CD4-positive, alpha-beta memory T cell (primary cell): ENCODE results near the gene GRIN3A. TPM values are rescaled to one million over a fixed set of nuclear protein-coding genes. Genes with fewer than 3 reads are reported as not detected.

Experiments
- CTCF ChIA-PET: fragments of 350-600 bp; sonication (Branson Sonifier 250); formaldehyde crosslinking; loops from one replicate; lab custom pipeline; 2021; ENCODE audit warnings: inconsistent platforms; ENCODE audit not compliant: partially characterized antibody; lab: Charles Lee
- POLR2A ChIA-PET: fragments of 350-600 bp; sonication (Branson Sonifier 250); formaldehyde crosslinking; loops from one replicate; lab custom pipeline; 2021; ENCODE audit not compliant: partially characterized antibody; lab: Charles Lee
- DNase-seq, 5 donors: peaks; one replicate each; pipeline versions ENCODE4 v3.0.0 to v3.0.0-alpha.2; 2020 to 2022; ENCODE audit warnings: mixed read lengths in 1 of 5
- H3K27ac ChIP-seq: one replicate; pipeline ENCODE4 v1.7.0; 2013; ENCODE audit warnings: low read depth, low read length
- H3K27me3 ChIP-seq: 2 replicates; pipeline ENCODE4 v1.7.0; 2013; ENCODE audit warnings: mild to moderate bottlenecking, low read length, moderate library complexity; ENCODE audit not compliant: insufficient read depth
- H3K36me3 ChIP-seq: 2 replicates; pipeline ENCODE4 v1.7.0; 2013; ENCODE audit warnings: mild to moderate bottlenecking, low read length, moderate library complexity; ENCODE audit not compliant: insufficient read depth
- H3K4me1 ChIP-seq: 2 replicates; pipeline ENCODE4 v1.7.0; 2013; ENCODE audit warnings: mild to moderate bottlenecking, low read length, moderate library complexity; ENCODE audit not compliant: insufficient read depth
- H3K4me3 ChIP-seq, 2 donors: one replicate each; pipeline ENCODE4 v1.7.0; 2013; ENCODE audit warnings: low read length in 2 of 2, mild to moderate bottlenecking in 1 of 2
- H3K9me3 ChIP-seq, 2 donors: one replicate each; pipeline ENCODE4 v1.7.0; 2013; ENCODE audit warnings: low read length in 2 of 2, control low read depth in 1 of 2; ENCODE audit not compliant: control insufficient read depth in 1 of 2
- H3K27ac Mint-ChIP-seq, 7 donors: one replicate each; pipeline ENCODE4 v1.8.0; 2020 to 2021; ENCODE audit warnings: mixed read lengths in 7 of 7, mild to moderate bottlenecking in 6 of 7, inconsistent platforms in 3 of 7, moderate library complexity in 3 of 7
- H3K27me3 Mint-ChIP-seq, 2 donors: one replicate each; pipeline ENCODE4 v1.8.0; 2020 to 2021; ENCODE audit warnings: mixed read lengths in 2 of 2
- H3K36me3 Mint-ChIP-seq, 2 donors: one replicate each; pipeline ENCODE4 v1.8.0; 2020 to 2021; ENCODE audit warnings: mixed read lengths in 2 of 2, inconsistent platforms in 1 of 2, mild to moderate bottlenecking in 1 of 2
- H3K4me1 Mint-ChIP-seq, 4 donors: one replicate each; pipeline ENCODE4 v1.8.0; 2020 to 2021; ENCODE audit warnings: mixed read lengths in 4 of 4, mild to moderate bottlenecking in 1 of 4
- H3K4me3 Mint-ChIP-seq, 8 donors: one replicate each; pipeline ENCODE4 v1.8.0; 2020 to 2021; ENCODE audit warnings: mixed read lengths in 8 of 8, mild to moderate bottlenecking in 7 of 8, moderate library complexity in 6 of 8, inconsistent platforms in 3 of 8
- H3K9me3 Mint-ChIP-seq, 8 donors: one replicate each; pipeline ENCODE4 v1.8.0; 2020 to 2021; ENCODE audit warnings: mixed read lengths in 8 of 8, mild to moderate bottlenecking in 5 of 8, inconsistent platforms in 3 of 8, moderate library complexity in 1 of 8
- intact Hi-C: fragments of 100-400 bp; cut with micrococcal nuclease; formaldehyde crosslinking; loops from one replicate; pipeline ENCODE4 v1.15.1; 2023
- polyA plus RNA-seq, 2 donors: library from polyadenylated mRNA; unstranded; fragments of 300-500 nt; fragmentation: Illumina TruSeq; gene quantifications; one replicate each; pipeline ENCODE4 v1.2.3, GENCODE V29; 2021
- total RNA-seq, 2 experiments: library from RNA; stranded (reverse); gene quantifications; one replicate each; pipeline ENCODE4 v1.2.3, GENCODE V29; 2021

The GRIN3A gene
- total and polyA plus RNA-seq, 4 experiments from 2014 or later: 0.08 to 0.12 (median 0.08) TPM; not detected in 1

- ChIA-PET CTCF (no interaction called here), POLR2A (no interaction called here)
- DNase-seq: no peak
- H3K27me3 Mint-ChIP-seq: no peaks in the 10 kb centered on the region
- H3K9me3 Mint-ChIP-seq: peaks cover 0 to 2% (median 0%) of the 10 kb centered on the region in 8 donors
- no peak overlapping the region for H3K27ac ChIP-seq
- intact Hi-C loops: no loop called here
- no peaks in the 10 kb centered on the region for H3K36me3 ChIP-seq
- no peak overlapping the region for H3K4me3 ChIP-seq
- H3K4me1 ChIP-seq: no peaks in the 10 kb centered on the region
- no peaks in the 10 kb centered on the region for H3K9me3 ChIP-seq
- H3K27me3 ChIP-seq: no peaks in the 10 kb centered on the region
- no peak overlapping the region for H3K4me3 Mint-ChIP-seq
- no peak overlapping the region for H3K27ac Mint-ChIP-seq
- H3K4me1 Mint-ChIP-seq: peaks cover 0 to 4% (median 2%) of the 10 kb centered on the region in 4 donors
- no peaks in the 10 kb centered on the region for H3K36me3 Mint-ChIP-seq
Observed at GRCh38 chr9:101582553-101582952, 155.9 kb downstream of the GRIN3A start.

- H3K36me3 ChIP-seq: no peaks in the 10 kb centered on the region
- peaks cover 0 to 5% of the 10 kb centered on the region in 2 donors for H3K36me3 Mint-ChIP-seq
- H3K9me3 ChIP-seq: no peaks in the 10 kb centered on the region
- ChIA-PET POLR2A (no interaction called here), CTCF (interaction anchor here (1.2 kb wide), 1 partner anchor 20 kb away, joined by 4 read pairs; no protein-coding TSS in a partner anchor)
- H3K4me3 ChIP-seq: no peak overlapping the region
- intact Hi-C loops: no loop called here
- no peak overlapping the region for H3K27ac Mint-ChIP-seq
- H3K4me3 Mint-ChIP-seq: no peak overlapping the region
- H3K4me1 ChIP-seq: peaks cover under 1% of the 10 kb centered on the region
- H3K9me3 Mint-ChIP-seq: no peaks in the 10 kb centered on the region
- H3K27ac ChIP-seq: no peak overlapping the region
- no peaks in the 10 kb centered on the region for H3K27me3 ChIP-seq
- H3K4me1 Mint-ChIP-seq: peaks cover 0 to 2% (median under 1%) of the 10 kb centered on the region in 4 donors
- H3K27me3 Mint-ChIP-seq: no peaks in the 10 kb centered on the region
- no peak for DNase-seq
Observed at GRCh38 chr9:101579711-101580545, 158.5 kb downstream of the GRIN3A start.

- CTCF ChIA-PET: no interaction called here
- no peak overlapping the region for H3K4me3 Mint-ChIP-seq
Observed at GRCh38 chr9:101578378-101578777, 160.1 kb downstream of the GRIN3A start.

GRCh38 chr9:101574731-101575333 lies 163.6 kb downstream of the GRIN3A start:
- Histone ChIP-seq H3K9me3 (no peaks in the 10 kb centered on the region), H3K27me3 (no peaks in the 10 kb centered on the region), H3K36me3 (no peaks in the 10 kb centered on the region), H3K4me1 (peaks cover 49% of the 10 kb centered on the region), H3K27ac (no peak overlapping the region), H3K4me3 (no peak overlapping the region)
- no peaks in the 10 kb centered on the region for H3K9me3 Mint-ChIP-seq
- peaks cover 34 to 52% (median 48%) of the 10 kb centered on the region in 4 donors for H3K4me1 Mint-ChIP-seq
- DNase-seq: no peak
- peak overlapping the region in 5 of 7 donors; percentile 11 to 88 (median 54) for H3K27ac Mint-ChIP-seq
- intact Hi-C loops: no loop called here
- ChIA-PET POLR2A (no interaction called here), CTCF (no interaction called here)
- no peak overlapping the region for H3K4me3 Mint-ChIP-seq
- peaks cover 5 to 15% of the 10 kb centered on the region in 2 donors for H3K36me3 Mint-ChIP-seq
- H3K27me3 Mint-ChIP-seq: no peaks in the 10 kb centered on the region

More at GRCh38 chr9:101578378-101578777, 160.1 kb downstream of the GRIN3A start:
- H3K36me3 ChIP-seq: no peaks in the 10 kb centered on the region
- POLR2A ChIA-PET: no interaction called here
- no peaks in the 10 kb centered on the region for H3K9me3 ChIP-seq
- Mint-ChIP-seq H3K9me3 (no peaks in the 10 kb centered on the region), H3K27ac (no peak overlapping the region), H3K4me1 (peaks cover 9 to 17% (median 14%) of the 10 kb centered on the region in 4 donors), H3K36me3 (peaks cover 0 to 5% of the 10 kb centered on the region in 2 donors), H3K27me3 (no peaks in the 10 kb centered on the region)
- H3K27ac ChIP-seq: no peak overlapping the region
- no peaks in the 10 kb centered on the region for H3K27me3 ChIP-seq
- no peak overlapping the region for H3K4me3 ChIP-seq
- H3K4me1 ChIP-seq: peaks cover 16% of the 10 kb centered on the region
- no peak for DNase-seq
- intact Hi-C loops: no loop called here

GRCh38 chr9:101572316-101572715 lies 166.1 kb downstream of the GRIN3A start:
- Mint-ChIP-seq H3K27me3 (no peaks in the 10 kb centered on the region), H3K27ac (peak overlapping the region; percentile 57 to 94 (median 89)), H3K9me3 (no peaks in the 10 kb centered on the region), H3K4me3 (peak overlapping the region in 2 of 8 donors; percentile 41 to 66), H3K4me1 (peaks cover 39 to 75% (median 64%) of the 10 kb centered on the region in 4 donors), H3K36me3 (peaks cover 8 to 23% of the 10 kb centered on the region in 2 donors)
- no peak for DNase-seq
- POLR2A ChIA-PET: no interaction called here
- H3K4me1 ChIP-seq: peaks cover 74% of the 10 kb centered on the region
- H3K4me3 ChIP-seq: no peak overlapping the region
- intact Hi-C loops: no loop called here
- no peaks in the 10 kb centered on the region for H3K27me3 ChIP-seq
- H3K9me3 ChIP-seq: no peaks in the 10 kb centered on the region
- H3K27ac ChIP-seq: no peak overlapping the region
- no peaks in the 10 kb centered on the region for H3K36me3 ChIP-seq
- CTCF ChIA-PET: interaction anchor here (1.2 kb wide), 1 partner anchor 113 kb away, joined by 3 read pairs; no protein-coding TSS in a partner anchor

- ChIA-PET POLR2A (interaction anchor here (1.5 to 1.6 kb wide), 2 partner anchors 38 to 173 kb away, joined by 6 read pairs; partner anchors contain the start of genes MRPL50, RNF20 and ZNF189), CTCF (interaction anchor here (1.2 to 2.1 kb wide), 2 partner anchors 16 to 112 kb away, joined by 3 to 5 read pairs; no protein-coding TSS in a partner anchor)
- H3K9me3 ChIP-seq: no peaks in the 10 kb centered on the region
- no peak overlapping the region for H3K27ac ChIP-seq
- H3K4me1 ChIP-seq: peaks cover 74% of the 10 kb centered on the region
- H3K27ac Mint-ChIP-seq: peak overlapping the region; percentile 84 to 94 (median 91)
- peaks cover 12 to 31% of the 10 kb centered on the region in 2 donors for H3K36me3 Mint-ChIP-seq
- intact Hi-C loops: no loop called here
- no peaks in the 10 kb centered on the region for H3K27me3 ChIP-seq
- DNase-seq: no peak
- H3K4me3 Mint-ChIP-seq: peak overlapping the region in 6 of 8 donors; percentile 14 to 80 (median 52)
- peaks cover 43 to 82% (median 68%) of the 10 kb centered on the region in 4 donors for H3K4me1 Mint-ChIP-seq
- H3K27me3 Mint-ChIP-seq: no peaks in the 10 kb centered on the region
- no peak overlapping the region for H3K4me3 ChIP-seq
- no peaks in the 10 kb centered on the region for H3K9me3 Mint-ChIP-seq
- H3K36me3 ChIP-seq: no peaks in the 10 kb centered on the region
Observed at GRCh38 chr9:101571114-101571513, 167.3 kb downstream of the GRIN3A start.
